K562 (cell line): ENCODE data around the gene MYL11. TPM values are rescaled to one million over a fixed set of nuclear protein-coding genes. Genes with fewer than 3 reads are reported as not detected.
A peak's percentile ranks its signal among the peaks of the same experiment; 100 is the strongest.

Experiments used
- ARID4B ChIP-seq: sonication (generic); formaldehyde crosslinking; IDR thresholded peaks from 2 replicates; pipeline ENCODE4 v1.8.0; 2022; ENCODE audit warnings: mild to moderate bottlenecking, missing genetic modification reagents
- ATF3 ChIP-seq, 2 experiments: fragments of 450-650 bp in 1 of 2; sonication (generic) in 1 of 2; formaldehyde crosslinking in 1 of 2; IDR thresholded peaks in 1 of 2; conservative IDR thresholded peaks in 1 of 2; 2 replicates each; pipeline versions ENCODE4 v1.6.1 to v1.8.1; 2016 to 2023; ENCODE audit warnings: mild to moderate bottlenecking in 2 of 2, moderate library complexity in 2 of 2, inconsistent platforms in 1 of 2, missing genetic modification reagents in 1 of 2
- JUN ChIP-seq, 2 experiments: sonication (generic) in 1 of 2; formaldehyde crosslinking in 1 of 2; IDR thresholded peaks; 2 replicates each; pipeline versions ENCODE4 v1.6.1 to v1.8.0; 2012 to 2022; ENCODE audit warnings: borderline replicate concordance in 2 of 2, mild to moderate bottlenecking in 2 of 2, improper control_type of control experiment in 1 of 2, low read depth in 1 of 2, low read length in 1 of 2, missing genetic modification reagents in 1 of 2
- PATZ1 ChIP-seq: fragments of 250-450 bp; sonication (Bioruptor Pico); IDR thresholded peaks from 2 replicates; pipeline ENCODE4 v1.5.0; 2020; ENCODE audit warnings: mild to moderate bottlenecking, borderline replicate concordance
- SAP30 ChIP-seq: fragments of 200-600 bp; sonication (generic); IDR thresholded peaks from 2 replicates; pipeline ENCODE4 v1.6.1; 2012; ENCODE audit warnings: borderline replicate concordance, low read depth, mild to moderate bottlenecking, moderate library complexity, low read length, control low read depth, inconsistent platforms; ENCODE audit not compliant: insufficient read depth, poor library complexity, severe bottlenecking
- TAF15 ChIP-seq: fragments of 200-400 bp; formaldehyde crosslinking; IDR thresholded peaks from 2 replicates; pipeline ENCODE4 v1.6.1; 2017; ENCODE audit warnings: mild to moderate bottlenecking, low read depth, low read length, moderate library complexity
- THRA ChIP-seq: fragments of 450-650 bp; IDR thresholded peaks from 2 replicates; pipeline ENCODE4 v1.6.1; 2017; ENCODE audit warnings: mild to moderate bottlenecking, moderate library complexity
- YY1 ChIP-seq, 3 experiments: IDR thresholded peaks; 2 replicates each; pipeline ENCODE4 v1.6.1; 2011; ENCODE audit warnings: low read length in 2 of 3, mild to moderate bottlenecking in 2 of 3, moderate library complexity in 2 of 3, borderline replicate concordance in 1 of 3, control low read depth in 1 of 3, low read depth in 1 of 3; ENCODE audit not compliant: insufficient read depth in 3 of 3, insufficient replicate concordance in 2 of 3, control insufficient read depth in 1 of 3, insufficient read length in 1 of 3; ENCODE audit errors: extremely low read depth in 1 of 3
- polyA plus RNA-seq, 8 experiments: library from polyadenylated mRNA; depleted of rRNA in 4 of 8; stranded (reverse) in 5 of 8; unstranded in 3 of 8; fragments of >200 nt; fragmentation: Nextera tagmentation in 2 of 8; fragmentation: Illumina TruSeq in 1 of 8; extraction: Ambion mirVana in 2 of 8; extraction: Trizol in 1 of 8; gene quantifications; 2 replicates each; pipeline versions ENCODE4 v1.2.1 to v1.2.3, GENCODE V29; 2011 to 2014; ENCODE audit warnings: inconsistent platforms in 1 of 8, missing spikeins in 1 of 8
- total RNA-seq, 7 experiments: library from RNA; depleted of rRNA in 6 of 7; stranded (reverse); fragments of >200 nt in 6 of 7; fragmentation: Illumina TruSeq in 2 of 7; extraction: Trizol in 2 of 7; gene quantifications; 2 replicates each; pipeline versions ENCODE4 v1.2.1 to v1.2.3, GENCODE V29; 2011 to 2021; ENCODE audit warnings: low replicate concordance in 1 of 7

Gene MYL11
- total and polyA plus RNA-seq, 9 of the 15 experiments (the other 6 are each of a cell fraction or from before 2014, with no cell fraction given), result 0.31 to 1.5 (median 0.73) TPM; not detected in 4

- TF ChIP-seq JUN (IDR thresholded peaks at IDR 0.05; ENCODE audit: borderline replicate concordance, low read depth, low read length), result no peak
- TF ChIP-seq JUN (CRISPR knock-in tag; IDR thresholded peaks at IDR 0.05; ENCODE audit: borderline replicate concordance), result 0 out of 2 replicates have a peak, but pooled peaks have one; percentile 11
- TF ChIP-seq PATZ1 (CRISPR knock-in tag), result no peak
- TF ChIP-seq THRA, result no peak
- TF ChIP-seq YY1 (IDR thresholded peaks at IDR 0.05; ENCODE audit: borderline replicate concordance in 1 of 3, control insufficient read depth in 1 of 3, extremely low read depth in 1 of 3, insufficient read depth in 3 of 3, insufficient read length in 1 of 3, insufficient replicate concordance in 2 of 3, low read depth in 1 of 3, low read length in 2 of 3), result peak in 1 of 3 experiments; percentile 15
- no peak for TF ChIP-seq ARID4B
- TF ChIP-seq TAF15, result no peak
- TF ChIP-seq SAP30, result peak; percentile 74
- TF ChIP-seq ATF3 (IDR thresholded peaks at IDR 0.05), result no peak
- no peak for TF ChIP-seq ATF3 (CRISPR knock-in tag; conservative IDR thresholded peaks at IDR 0.05)
Observed at GRCh38 chr16:30369091-30369937, 5.3 kb upstream of the MYL11 start (continued).
